Neural progenitor cell (in vitro differentiated cells): ENCODE data around the gene TBL1Y. TPM values are rescaled to one million over a fixed set of nuclear protein-coding genes. Genes with fewer than 3 reads are reported as not detected.

ENCODE experiments used
- DNase-seq: peaks from one replicate; pipeline ENCODE4 v3.0.0-alpha.2; 2016; ENCODE audit warnings: low spot score
- H2AFZ ChIP-seq: fragments of 200-600 bp; sonication (generic); replicated peaks from 2 replicates; pipeline ENCODE4 v1.6.1; 2016; ENCODE audit warnings: antibody characterized with exemption
- H3F3A ChIP-seq: fragments of 200-600 bp; sonication (generic); 2 replicates; pipeline ENCODE4 v1.6.1; 2016; ENCODE audit warnings: antibody characterized with exemption, low read depth
- H3K27ac ChIP-seq: fragments of 200-600 bp; sonication (generic); 2 replicates; pipeline ENCODE4 v1.5.1; 2016; ENCODE audit warnings: mild to moderate bottlenecking
- H3K27me3 ChIP-seq: fragments of 200-600 bp; sonication (generic); 2 replicates; pipeline ENCODE4 v1.6.1; 2016; ENCODE audit warnings: mild to moderate bottlenecking, moderate library complexity
- H3K36me3 ChIP-seq: fragments of 200-600 bp; sonication (generic); 2 replicates; pipeline ENCODE4 v1.5.1; 2016
- H3K4me1 ChIP-seq: fragments of 200-600 bp; sonication (generic); 2 replicates; pipeline ENCODE4 v1.6.1; 2016; ENCODE audit warnings: mixed run types
- H3K4me2 ChIP-seq: fragments of 200-600 bp; sonication (generic); 2 replicates; pipeline ENCODE4 v1.6.1; 2016
- H3K4me3 ChIP-seq: fragments of 200-600 bp; sonication (generic); 2 replicates; pipeline ENCODE4 v1.5.1; 2016
- H3K79me2 ChIP-seq: fragments of 200-600 bp; sonication (generic); 2 replicates; pipeline ENCODE4 v1.6.1; 2016; ENCODE audit warnings: low read depth
- H3K9ac ChIP-seq: fragments of 200-600 bp; sonication (generic); 2 replicates; pipeline ENCODE4 v1.6.1; 2016
- H3K9me3 ChIP-seq: fragments of 200-600 bp; sonication (generic); 2 replicates; pipeline ENCODE4 v1.5.1; 2016; ENCODE audit warnings: low read depth
- H4K20me1 ChIP-seq: fragments of 200-600 bp; sonication (generic); 2 replicates; pipeline ENCODE4 v1.6.1; 2016; ENCODE audit warnings: low read depth
- H3K27ac Mint-ChIP-seq: 3 replicates; pipeline ENCODE4 v1.8.0; 2021; ENCODE audit warnings: mixed read lengths
- H3K27me3 Mint-ChIP-seq: 2 replicates; pipeline ENCODE4 v1.8.0; 2022; ENCODE audit warnings: low read depth, mild to moderate bottlenecking, inconsistent platforms, moderate library complexity, mixed read lengths; ENCODE audit not compliant: insufficient read depth
- H3K36me3 Mint-ChIP-seq: 3 replicates; pipeline ENCODE4 v1.8.0; 2021; ENCODE audit warnings: mixed read lengths
- H3K4me1 Mint-ChIP-seq: 3 replicates; pipeline ENCODE4 v1.8.0; 2021; ENCODE audit warnings: mixed read lengths
- H3K4me3 Mint-ChIP-seq: 3 replicates; pipeline ENCODE4 v1.8.0; 2021; ENCODE audit warnings: mild to moderate bottlenecking, moderate library complexity, mixed read lengths
- H3K9me3 Mint-ChIP-seq: 3 replicates; pipeline ENCODE4 v1.8.0; 2020; ENCODE audit warnings: mixed read lengths
- EZH2 ChIP-seq: fragments of 200-600 bp; sonication (generic); IDR thresholded peaks from 2 replicates; pipeline ENCODE4 v1.6.1; 2017; ENCODE audit warnings: antibody characterized with exemption, mild to moderate bottlenecking, moderate library complexity
- EZH2phosphoT487 ChIP-seq: fragments of 200-600 bp; sonication (generic); IDR thresholded peaks from 2 replicates; pipeline ENCODE4 v1.6.1; 2017; ENCODE audit warnings: antibody characterized with exemption
- total RNA-seq: library from RNA; depleted of rRNA; stranded (reverse); fragments of >200 nt; gene quantifications from 2 replicates; pipeline ENCODE4 v1.2.3, GENCODE V29; 2015; ENCODE audit warnings: low replicate concordance
- TF ChIP-seq, protein P1 (sequence below): fragments of 200-600 bp; sonication (generic); IDR thresholded peaks from 2 replicates; pipeline ENCODE4 v1.5.1; 2017; ENCODE audit warnings: antibody characterized with exemption, mild to moderate bottlenecking

TBL1Y gene
- total RNA-seq, 1 donor from 2014 or later: not detected

DNA sequence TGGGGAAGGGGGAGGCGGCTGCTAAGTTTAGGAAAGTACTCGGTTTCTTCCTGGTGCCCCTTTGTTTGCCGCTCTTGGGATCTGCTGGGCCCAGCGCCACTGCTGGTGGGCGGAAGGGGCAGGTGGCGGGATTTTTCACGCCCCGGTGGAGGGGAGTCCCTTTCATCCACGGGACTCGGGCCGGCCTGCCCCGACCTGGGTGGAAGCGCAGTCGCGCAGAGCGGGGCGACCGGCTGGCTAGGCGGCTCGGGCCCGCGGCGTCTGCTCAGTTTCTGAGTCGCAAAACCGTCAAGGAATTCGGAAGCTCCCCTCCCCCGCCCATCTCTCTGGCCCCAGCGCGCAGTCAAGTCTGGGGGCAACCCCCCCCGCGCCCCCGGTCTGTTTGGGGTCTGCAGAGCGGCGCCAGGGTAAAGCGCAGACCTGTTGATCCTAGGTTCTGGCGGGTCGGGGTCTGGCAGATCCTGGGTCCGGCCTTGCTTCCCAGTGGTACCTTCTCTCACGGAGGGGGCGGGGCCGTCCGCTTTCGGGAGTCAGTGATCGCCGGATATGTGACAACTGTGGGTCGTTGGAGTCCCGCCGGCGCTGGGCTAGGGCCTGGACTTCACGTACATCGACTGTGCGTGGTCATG, 870 bp downstream of the TBL1Y start, which contains the start of gene AMELY:
AMELY (minus strand) TSS at position 500 of the 629 bp plus-strand sequence. CDS start 39,144 bp downstream, outside the sequence.
- Histone ChIP-seq H3K9me3 (no peaks in the 10 kb centered on the region), H3K4me3 (no peak within 1 kb of the TSS), H2AFZ (no peak within 1 kb of the TSS), H3K4me2 (no peak within 1 kb of the TSS), H3K79me2 (no peaks in the 10 kb centered on the region), H3K36me3 (no peaks in the 10 kb centered on the region), H3K9ac (no peak within 1 kb of the TSS), H3K27ac (no peak within 1 kb of the TSS), H3F3A (no peaks in the 10 kb centered on the region), H4K20me1 (no peaks in the 10 kb centered on the region), H3K4me1 (no peaks in the 10 kb centered on the region), H3K27me3 (no peaks in the 10 kb centered on the region)
- Mint-ChIP-seq H3K27ac (no peak within 1 kb of the TSS), H3K27me3 (no peaks in the 10 kb centered on the region), H3K4me3 (no peak within 1 kb of the TSS), H3K4me1 (no peaks in the 10 kb centered on the region), H3K9me3 (no peaks in the 10 kb centered on the region), H3K36me3 (no peaks in the 10 kb centered on the region)
- DNase-seq: no peak
- no peak for TF ChIP-seq EZH2phosphoT487
- TF ChIP-seq, protein P1, sequence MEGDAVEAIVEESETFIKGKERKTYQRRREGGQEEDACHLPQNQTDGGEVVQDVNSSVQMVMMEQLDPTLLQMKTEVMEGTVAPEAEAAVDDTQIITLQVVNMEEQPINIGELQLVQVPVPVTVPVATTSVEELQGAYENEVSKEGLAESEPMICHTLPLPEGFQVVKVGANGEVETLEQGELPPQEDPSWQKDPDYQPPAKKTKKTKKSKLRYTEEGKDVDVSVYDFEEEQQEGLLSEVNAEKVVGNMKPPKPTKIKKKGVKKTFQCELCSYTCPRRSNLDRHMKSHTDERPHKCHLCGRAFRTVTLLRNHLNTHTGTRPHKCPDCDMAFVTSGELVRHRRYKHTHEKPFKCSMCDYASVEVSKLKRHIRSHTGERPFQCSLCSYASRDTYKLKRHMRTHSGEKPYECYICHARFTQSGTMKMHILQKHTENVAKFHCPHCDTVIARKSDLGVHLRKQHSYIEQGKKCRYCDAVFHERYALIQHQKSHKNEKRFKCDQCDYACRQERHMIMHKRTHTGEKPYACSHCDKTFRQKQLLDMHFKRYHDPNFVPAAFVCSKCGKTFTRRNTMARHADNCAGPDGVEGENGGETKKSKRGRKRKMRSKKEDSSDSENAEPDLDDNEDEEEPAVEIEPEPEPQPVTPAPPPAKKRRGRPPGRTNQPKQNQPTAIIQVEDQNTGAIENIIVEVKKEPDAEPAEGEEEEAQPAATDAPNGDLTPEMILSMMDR: no peak
- TF ChIP-seq EZH2: no peak

DNA sequence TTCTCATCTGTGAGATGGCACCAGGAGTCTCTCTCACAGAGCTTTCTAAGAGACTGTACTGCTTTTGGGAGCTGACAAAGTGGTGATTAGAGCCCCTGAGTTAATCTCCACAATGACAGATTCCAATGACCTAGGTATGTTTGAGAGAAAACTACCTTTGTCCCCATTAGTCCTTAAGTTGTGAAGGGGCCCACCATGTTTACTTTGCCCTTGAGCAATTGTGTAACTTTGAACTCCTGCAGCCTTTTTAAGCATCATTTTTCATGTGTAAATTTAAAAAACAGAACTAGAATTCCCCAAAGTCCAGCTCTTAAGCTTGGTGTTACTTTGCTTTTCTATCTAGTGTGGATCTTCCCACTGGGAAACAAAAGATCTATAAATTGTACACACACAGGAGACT, 2.9 kb downstream of the TBL1Y start:
- TF ChIP-seq, protein P1: no peak
- TF ChIP-seq EZH2 (no peak), EZH2phosphoT487 (no peak)
- no peaks in the 10 kb centered on the region for H3K9me3 Mint-ChIP-seq
- no peak overlapping the region for H3K9ac ChIP-seq
- no peaks in the 10 kb centered on the region for H3K27me3 Mint-ChIP-seq
- no peaks in the 10 kb centered on the region for H4K20me1 ChIP-seq
- no peaks in the 10 kb centered on the region for H3F3A ChIP-seq
- H3K79me2 ChIP-seq: no peaks in the 10 kb centered on the region
- H3K4me3 Mint-ChIP-seq: no peak overlapping the region
- no peaks in the 10 kb centered on the region for H3K4me1 ChIP-seq
- H3K4me3 ChIP-seq: no peak overlapping the region
- no peak overlapping the region for H2AFZ ChIP-seq
- H3K27ac Mint-ChIP-seq: no peak overlapping the region
- no peak overlapping the region for H3K4me2 ChIP-seq
- no peaks in the 10 kb centered on the region for H3K27me3 ChIP-seq
- no peaks in the 10 kb centered on the region for H3K4me1 Mint-ChIP-seq
- no peak overlapping the region for H3K27ac ChIP-seq
- H3K36me3 ChIP-seq: no peaks in the 10 kb centered on the region
- DNase-seq: no peak
- no peaks in the 10 kb centered on the region for H3K9me3 ChIP-seq
- no peaks in the 10 kb centered on the region for H3K36me3 Mint-ChIP-seq

DNA sequence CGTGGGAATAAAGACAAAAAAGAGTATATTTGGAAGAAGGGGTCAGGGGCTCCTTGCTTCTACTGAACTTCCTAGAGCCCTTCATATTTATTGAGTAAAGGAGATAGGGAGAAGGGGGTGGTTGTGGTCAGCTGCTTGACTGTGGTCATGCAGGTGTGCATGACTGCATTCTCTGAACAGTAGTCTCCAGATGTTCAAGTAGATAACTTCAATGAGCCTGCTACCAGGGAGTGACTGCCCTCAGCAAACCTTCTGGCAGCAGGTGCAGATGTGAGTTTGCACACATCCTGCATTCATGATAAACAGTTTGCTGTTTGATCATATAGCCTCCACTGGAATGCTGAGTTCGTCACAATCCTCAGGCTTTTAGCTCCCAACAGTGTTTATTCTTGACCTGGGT, 10.6 kb downstream of the TBL1Y start:
- Mint-ChIP-seq H3K4me3 (no peak overlapping the region), H3K27ac (no peak overlapping the region), H3K9me3 (no peaks in the 10 kb centered on the region), H3K4me1 (no peaks in the 10 kb centered on the region), H3K27me3 (no peaks in the 10 kb centered on the region), H3K36me3 (no peaks in the 10 kb centered on the region)
- Histone ChIP-seq H3K4me2 (no peak overlapping the region), H3F3A (no peaks in the 10 kb centered on the region), H3K27ac (no peak overlapping the region), H3K9me3 (no peaks in the 10 kb centered on the region), H3K79me2 (no peaks in the 10 kb centered on the region), H3K36me3 (no peaks in the 10 kb centered on the region), H3K4me1 (no peaks in the 10 kb centered on the region), H3K9ac (no peak overlapping the region), H3K27me3 (no peaks in the 10 kb centered on the region), H4K20me1 (no peaks in the 10 kb centered on the region), H2AFZ (no peak overlapping the region), H3K4me3 (no peak overlapping the region)
- TF ChIP-seq EZH2 (no peak), EZH2phosphoT487 (no peak)
- TF ChIP-seq, protein P1: no peak
- DNase-seq: no peak
